H9 (cell line): ENCODE data around the gene PMM2. TPM values are rescaled to one million over a fixed set of nuclear protein-coding genes. Genes with fewer than 3 reads are reported as not detected.

Source experiments
- DNase-seq: peaks from one replicate; pipeline ENCODE4 v3.0.0-alpha.2; 2017
- H2AFZ ChIP-seq: one replicate; pipeline ENCODE4 v1.6.1; 2013; ENCODE audit warnings: mild to moderate bottlenecking, low read length, control low read depth, moderate library complexity
- H2AK5ac ChIP-seq: 2 replicates; pipeline ENCODE4 v1.6.1; 2013; ENCODE audit warnings: low read length, control low read depth, mixed read lengths; ENCODE audit not compliant: insufficient read length
- H2BK120ac ChIP-seq: one replicate; pipeline ENCODE4 v1.6.1; 2013; ENCODE audit warnings: low read depth, mild to moderate bottlenecking, low read length, control low read depth, inconsistent platforms; ENCODE audit not compliant: poor library complexity, severe bottlenecking
- H2BK12ac ChIP-seq: 2 replicates; pipeline ENCODE4 v1.6.1; 2013; ENCODE audit warnings: low read length, control low read depth, mixed read lengths, low read depth; ENCODE audit not compliant: insufficient read length
- H2BK15ac ChIP-seq: 2 replicates; pipeline ENCODE4 v1.6.1; 2013; ENCODE audit warnings: low read depth, low read length, control low read depth
- H2BK20ac ChIP-seq: one replicate; pipeline ENCODE4 v1.6.1; 2013; ENCODE audit warnings: low read depth, mild to moderate bottlenecking, low read length, control low read depth, inconsistent platforms; ENCODE audit not compliant: poor library complexity, severe bottlenecking
- H2BK5ac ChIP-seq: 2 replicates; pipeline ENCODE4 v1.6.1; 2013; ENCODE audit warnings: low read length, control low read depth, mixed read lengths; ENCODE audit not compliant: insufficient read length
- H3K14ac ChIP-seq: 2 replicates; pipeline ENCODE4 v1.6.1; 2013; ENCODE audit warnings: low read length, control low read depth; ENCODE audit not compliant: insufficient read depth
- H3K18ac ChIP-seq: 2 replicates; pipeline ENCODE4 v1.6.1; 2013; ENCODE audit warnings: low read depth, mild to moderate bottlenecking, mixed read lengths, low read length, control low read depth; ENCODE audit not compliant: insufficient read length
- H3K23ac ChIP-seq: 2 replicates; pipeline ENCODE4 v1.6.1; 2013; ENCODE audit warnings: low read length, control low read depth, mixed read lengths, low read depth; ENCODE audit not compliant: insufficient read length
- H3K23me2 ChIP-seq: 2 replicates; pipeline ENCODE4 v1.6.1; 2013; ENCODE audit warnings: low read depth, mild to moderate bottlenecking, mixed read lengths, low read length, control low read depth; ENCODE audit not compliant: insufficient read length, poor library complexity, severe bottlenecking
- H3K27ac ChIP-seq: 2 replicates; pipeline ENCODE4 v1.5.1; 2013; ENCODE audit warnings: low read length, control low read depth, mixed read lengths, low read depth; ENCODE audit not compliant: insufficient read length
- H3K27me3 ChIP-seq: 2 replicates; pipeline ENCODE4 v1.6.1; 2013; ENCODE audit warnings: low read length, control low read depth, inconsistent platforms; ENCODE audit not compliant: insufficient read depth
- H3K4ac ChIP-seq: 2 replicates; pipeline ENCODE4 v1.6.1; 2013; ENCODE audit warnings: low read depth, mild to moderate bottlenecking, control low read depth, inconsistent platforms, low read length, moderate library complexity
- H3K4me1 ChIP-seq: 2 replicates; pipeline ENCODE4 v1.6.1; 2013; ENCODE audit warnings: low read length, control low read depth, inconsistent platforms; ENCODE audit not compliant: insufficient read depth
- H3K4me2 ChIP-seq: 2 replicates; pipeline ENCODE4 v1.6.1; 2013; ENCODE audit warnings: low read length, control low read depth, mixed read lengths; ENCODE audit not compliant: insufficient read length, insufficient read depth
- H3K56ac ChIP-seq: 2 replicates; pipeline ENCODE4 v1.6.1; 2013; ENCODE audit warnings: low read depth, mild to moderate bottlenecking, mixed read lengths, low read length, control low read depth; ENCODE audit not compliant: insufficient read length
- H3K79me1 ChIP-seq: 2 replicates; pipeline ENCODE4 v1.6.1; 2013; ENCODE audit warnings: low read depth, mild to moderate bottlenecking, moderate library complexity, low read length, control low read depth, inconsistent platforms; ENCODE audit not compliant: insufficient read depth, poor library complexity, severe bottlenecking
- H3K79me2 ChIP-seq: 2 replicates; pipeline ENCODE4 v1.6.1; 2013; ENCODE audit warnings: low read length, control low read depth, inconsistent platforms; ENCODE audit not compliant: insufficient read depth
- H3K9ac ChIP-seq: 2 replicates; pipeline ENCODE4 v1.6.1; 2013; ENCODE audit warnings: low read length, control low read depth, mixed read lengths; ENCODE audit not compliant: insufficient read length; ENCODE audit errors: extremely low read depth
- H3K9me3 ChIP-seq: one replicate; pipeline ENCODE4 v1.6.1; 2013; ENCODE audit warnings: low read depth, low read length, inconsistent platforms; ENCODE audit not compliant: control insufficient read depth
- H3T11ph ChIP-seq: one replicate; pipeline ENCODE4 v1.6.1; 2013; ENCODE audit warnings: mild to moderate bottlenecking, low read length, control low read depth, inconsistent platforms
- H4K20me1 ChIP-seq: one replicate; pipeline ENCODE4 v1.6.1; 2013; ENCODE audit not compliant: control insufficient read depth, insufficient read length, insufficient read depth
- H4K5ac ChIP-seq: 2 replicates; pipeline ENCODE4 v1.6.1; 2013; ENCODE audit warnings: low read depth, mild to moderate bottlenecking, mixed read lengths, low read length, control low read depth; ENCODE audit not compliant: insufficient read length
- H4K8ac ChIP-seq: replicated peaks from 2 replicates; pipeline ENCODE4 v1.6.1; 2013; ENCODE audit warnings: low read length, control low read depth, mixed read lengths, low read depth; ENCODE audit not compliant: insufficient read length
- H4K91ac ChIP-seq: 2 replicates; pipeline ENCODE4 v1.6.1; 2013; ENCODE audit warnings: low read depth, mild to moderate bottlenecking, moderate library complexity, mixed read lengths, low read length, control low read depth; ENCODE audit not compliant: insufficient read length
- H3K27ac Mint-ChIP-seq, 3 experiments: 2 replicates in 2 of 3; 3 replicates in 1 of 3; pipeline ENCODE4 v1.8.0; 2020 to 2021; ENCODE audit warnings: mixed read lengths in 3 of 3, mild to moderate bottlenecking in 1 of 3, moderate library complexity in 1 of 3
- H3K27me3 Mint-ChIP-seq: 2 replicates; pipeline ENCODE4 v1.8.0; 2021; ENCODE audit warnings: low read depth, mild to moderate bottlenecking, moderate library complexity, mixed read lengths
- H3K36me3 Mint-ChIP-seq, 3 experiments: 2 replicates in 2 of 3; 3 replicates in 1 of 3; pipeline ENCODE4 v1.8.0; 2020 to 2021; ENCODE audit warnings: low read depth in 3 of 3, mixed read lengths in 3 of 3; ENCODE audit not compliant: insufficient read depth in 1 of 3
- H3K4me1 Mint-ChIP-seq, 2 experiments: 2 replicates each; pipeline ENCODE4 v1.8.0; 2020; ENCODE audit warnings: mixed read lengths in 2 of 2
- H3K4me3 Mint-ChIP-seq, 2 experiments: 2 replicates in 1 of 2; 3 replicates in 1 of 2; pipeline ENCODE4 v1.8.0; 2020 to 2021; ENCODE audit warnings: mild to moderate bottlenecking in 2 of 2, mixed read lengths in 2 of 2, moderate library complexity in 1 of 2
- H3K9me3 Mint-ChIP-seq, 2 experiments: 2 replicates in 1 of 2; 3 replicates in 1 of 2; pipeline ENCODE4 v1.8.0; 2020; ENCODE audit warnings: mild to moderate bottlenecking in 2 of 2, mixed read lengths in 2 of 2, moderate library complexity in 1 of 2
- WGBS: extraction: QIAGEN DNeasy Blood & Tissue Kit; methylation state at CpG from one replicate; pipeline ENCODE4 v1.1.7; 2013; ENCODE audit warnings: missing lambda C conversion rate, low lambda C conversion rate, mixed read lengths; ENCODE audit not compliant: insufficient read length; ENCODE audit errors: extremely low coverage; 5-methylcytosine and 5-hydroxymethylcytosine counted together
- total RNA-seq: library from RNA; stranded (reverse); gene quantifications from 2 replicates; pipeline ENCODE4 v1.2.1, GENCODE V29; 2021
- TF ChIP-seq, protein P1 (sequence below): fragments of 200-600 bp; sonication (generic); conservative IDR thresholded peaks from 3 replicates; pipeline ENCODE4 v1.8.0; 2021; ENCODE audit warnings: antibody characterized with exemption, mild to moderate bottlenecking

PMM2 gene
- total RNA-seq, 1 experiment from 2014 or later = 82.7 TPM

DNA sequence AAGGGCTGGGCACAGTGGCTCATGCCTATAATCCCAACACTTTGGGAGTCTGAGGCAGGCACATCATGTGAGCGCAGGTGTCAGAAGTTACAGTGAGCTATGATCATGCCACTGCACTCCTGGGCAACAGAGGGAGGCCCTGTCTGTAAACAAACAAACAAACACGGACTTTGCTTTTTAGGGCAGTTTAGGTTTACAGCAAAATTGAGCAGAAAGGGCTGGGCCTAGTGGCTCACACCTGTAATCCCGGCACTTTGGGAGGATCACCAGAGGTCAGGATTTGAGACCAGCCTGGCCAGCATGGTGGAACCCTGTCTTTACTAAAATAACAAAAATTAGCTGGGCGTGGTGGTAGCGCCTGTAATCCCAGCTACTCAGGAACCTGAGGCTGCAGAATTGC is 74.4 kb downstream of the PMM2 start:
- Histone ChIP-seq H2BK12ac (no peak overlapping the region), H3K23me2 (peaks cover 12% of the 10 kb centered on the region), H3K9me3 (no peaks in the 10 kb centered on the region), H3K4me1 (no peaks in the 10 kb centered on the region), H2BK15ac (no peak overlapping the region), H3K79me1 (no peaks in the 10 kb centered on the region), H3K56ac (no peak overlapping the region), H2BK5ac (no peak overlapping the region), H3K9ac (no peak overlapping the region), H3K14ac (no peak overlapping the region), H3K23ac (no peak overlapping the region), H3K79me2 (peaks cover 10% of the 10 kb centered on the region; the same call in 1 of the 2 replicates), H3K4ac (no peak overlapping the region), H2AK5ac (no peak overlapping the region), H3K27ac (no peak overlapping the region), H4K5ac (no peak overlapping the region), H2BK120ac (no peak overlapping the region), H2BK20ac (no peak overlapping the region), H4K91ac (no peak overlapping the region), H3K27me3 (no peaks in the 10 kb centered on the region), H3K18ac (no peak overlapping the region), H4K8ac (no peak overlapping the region), H2AFZ (no peak overlapping the region), H3T11ph (no peak overlapping the region), H4K20me1 (no peaks in the 10 kb centered on the region), H3K4me2 (no peak overlapping the region)
- no CpG with 5 or more reads among the region's 5 CpGs for WGBS
- TF ChIP-seq, protein P1, sequence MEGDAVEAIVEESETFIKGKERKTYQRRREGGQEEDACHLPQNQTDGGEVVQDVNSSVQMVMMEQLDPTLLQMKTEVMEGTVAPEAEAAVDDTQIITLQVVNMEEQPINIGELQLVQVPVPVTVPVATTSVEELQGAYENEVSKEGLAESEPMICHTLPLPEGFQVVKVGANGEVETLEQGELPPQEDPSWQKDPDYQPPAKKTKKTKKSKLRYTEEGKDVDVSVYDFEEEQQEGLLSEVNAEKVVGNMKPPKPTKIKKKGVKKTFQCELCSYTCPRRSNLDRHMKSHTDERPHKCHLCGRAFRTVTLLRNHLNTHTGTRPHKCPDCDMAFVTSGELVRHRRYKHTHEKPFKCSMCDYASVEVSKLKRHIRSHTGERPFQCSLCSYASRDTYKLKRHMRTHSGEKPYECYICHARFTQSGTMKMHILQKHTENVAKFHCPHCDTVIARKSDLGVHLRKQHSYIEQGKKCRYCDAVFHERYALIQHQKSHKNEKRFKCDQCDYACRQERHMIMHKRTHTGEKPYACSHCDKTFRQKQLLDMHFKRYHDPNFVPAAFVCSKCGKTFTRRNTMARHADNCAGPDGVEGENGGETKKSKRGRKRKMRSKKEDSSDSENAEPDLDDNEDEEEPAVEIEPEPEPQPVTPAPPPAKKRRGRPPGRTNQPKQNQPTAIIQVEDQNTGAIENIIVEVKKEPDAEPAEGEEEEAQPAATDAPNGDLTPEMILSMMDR = no peak
- no peaks in the 10 kb centered on the region; a peak in 2 of 7 replicates for H3K36me3 Mint-ChIP-seq
- no peak overlapping the region; a peak in 1 of 5 replicates for H3K4me3 Mint-ChIP-seq
- H3K9me3 Mint-ChIP-seq = no peaks in the 10 kb centered on the region; a peak in 2 of 5 replicates
- H3K27ac Mint-ChIP-seq = no peak overlapping the region
- H3K27me3 Mint-ChIP-seq = peaks cover 2% of the 10 kb centered on the region; the same call in 1 of the 2 replicates
- peaks cover 19% of the 10 kb centered on the region in 2 experiments for H3K4me1 Mint-ChIP-seq
- DNase-seq = no peak
